A204.1 (cell line): ENCODE results near the gene TMEM184C.
A peak's percentile ranks its signal among the peaks of the same experiment; 100 is the strongest.

Source experiments
- FAIRE-seq: peaks from 2 replicates; lab custom pipeline; 2012; peaks lifted over from hg19 to GRCh38; lab: Jason Lieb, UNC

TMEM184C gene

DNA sequence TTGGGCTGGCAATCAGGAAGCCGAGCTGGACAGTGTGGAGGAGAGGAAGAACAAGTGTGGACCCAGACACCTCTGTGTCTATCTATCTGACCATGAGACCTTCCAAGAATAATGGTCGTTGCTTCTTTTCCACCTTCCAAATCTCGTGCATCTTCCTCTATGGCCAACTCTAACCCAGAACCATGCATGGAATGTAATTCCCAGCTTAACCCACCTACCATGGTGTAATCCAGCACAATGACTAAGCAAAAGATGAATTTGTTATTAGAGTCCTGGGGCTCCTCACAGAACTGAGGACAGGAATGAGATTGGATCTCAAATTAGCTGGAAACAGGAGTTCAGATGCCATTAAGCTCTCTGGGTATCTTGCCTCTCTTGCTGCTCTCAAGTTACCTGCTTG lies 17.4 kb upstream of the TMEM184C start:
- FAIRE-seq = no peak

DNA sequence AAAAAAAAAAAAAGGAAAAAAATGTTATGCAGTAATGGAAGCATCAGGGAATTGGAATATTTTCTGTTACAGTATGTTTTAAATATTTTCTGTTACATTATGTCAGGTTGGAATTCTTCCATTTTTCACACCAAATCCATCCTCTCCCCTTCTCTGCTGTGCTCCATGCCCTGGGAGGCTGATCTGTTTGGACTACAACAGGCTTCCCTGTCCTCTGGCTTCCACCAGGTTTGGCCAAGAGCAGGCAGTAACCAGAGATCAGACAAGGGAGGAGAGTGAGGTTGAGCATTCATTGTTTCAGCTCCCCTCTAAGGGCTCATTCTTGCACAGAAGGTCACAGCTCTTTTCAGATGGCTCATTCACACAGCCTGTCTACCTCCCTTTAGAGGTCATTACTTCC lies 11.7 kb upstream of the TMEM184C start:
- no peak for FAIRE-seq

DNA sequence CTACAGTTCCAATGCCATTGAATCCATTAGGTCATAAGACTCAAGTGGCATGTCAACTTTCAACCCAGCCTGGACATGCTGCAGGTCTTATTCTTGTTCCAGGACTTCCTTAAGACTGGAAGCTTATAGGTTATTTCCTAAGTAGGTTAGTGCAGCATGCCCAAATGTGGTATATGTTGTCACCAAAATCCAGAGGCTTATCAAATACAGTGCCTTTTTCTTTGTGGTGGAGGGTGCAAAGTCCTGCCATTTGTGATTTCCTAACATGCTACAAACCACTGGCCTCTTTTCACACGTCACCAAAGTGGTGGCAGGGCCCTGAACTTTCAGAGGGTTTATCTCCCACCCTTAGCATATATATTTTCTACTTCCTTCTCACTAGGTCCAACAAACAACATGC lies 9.7 kb upstream of the TMEM184C start:
- no peak for FAIRE-seq

DNA sequence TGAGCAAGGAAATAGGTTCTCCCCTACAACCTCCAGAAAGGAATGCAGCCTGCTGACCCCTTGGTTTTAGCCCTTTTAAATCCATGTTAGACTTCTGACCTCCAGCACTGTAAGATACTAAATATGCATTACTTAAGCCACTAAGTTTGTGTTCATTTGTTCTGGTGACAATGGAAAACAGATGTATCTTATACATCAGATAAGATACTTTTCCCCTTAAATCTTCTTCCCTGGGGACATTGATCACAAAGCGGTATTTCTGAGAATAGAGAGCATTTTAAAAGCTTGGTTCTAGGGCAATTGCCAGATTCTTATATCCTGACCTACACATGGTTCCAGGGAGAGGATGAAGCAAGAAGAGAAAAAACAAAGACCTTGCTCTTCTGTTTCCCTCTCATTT lies 6.5 kb upstream of the TMEM184C start:
- no peak for FAIRE-seq

DNA sequence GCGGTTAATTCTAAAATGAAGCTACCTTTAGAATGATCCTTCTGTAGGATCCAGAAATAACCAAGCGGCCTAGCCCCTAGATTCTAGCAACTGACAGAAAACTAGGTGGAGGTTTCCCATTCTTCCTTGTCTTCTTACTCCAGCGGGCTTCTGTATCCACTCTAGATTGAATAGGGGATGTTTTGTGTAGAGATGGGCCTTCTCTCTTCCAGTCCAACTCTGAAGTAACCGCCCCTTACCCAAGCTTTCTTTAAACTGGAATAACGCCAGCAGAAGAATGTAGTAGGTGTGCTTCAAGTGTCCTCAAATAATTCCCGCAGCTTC lies 386 bp upstream of the TMEM184C start:
- FAIRE-seq = no peak

DNA sequence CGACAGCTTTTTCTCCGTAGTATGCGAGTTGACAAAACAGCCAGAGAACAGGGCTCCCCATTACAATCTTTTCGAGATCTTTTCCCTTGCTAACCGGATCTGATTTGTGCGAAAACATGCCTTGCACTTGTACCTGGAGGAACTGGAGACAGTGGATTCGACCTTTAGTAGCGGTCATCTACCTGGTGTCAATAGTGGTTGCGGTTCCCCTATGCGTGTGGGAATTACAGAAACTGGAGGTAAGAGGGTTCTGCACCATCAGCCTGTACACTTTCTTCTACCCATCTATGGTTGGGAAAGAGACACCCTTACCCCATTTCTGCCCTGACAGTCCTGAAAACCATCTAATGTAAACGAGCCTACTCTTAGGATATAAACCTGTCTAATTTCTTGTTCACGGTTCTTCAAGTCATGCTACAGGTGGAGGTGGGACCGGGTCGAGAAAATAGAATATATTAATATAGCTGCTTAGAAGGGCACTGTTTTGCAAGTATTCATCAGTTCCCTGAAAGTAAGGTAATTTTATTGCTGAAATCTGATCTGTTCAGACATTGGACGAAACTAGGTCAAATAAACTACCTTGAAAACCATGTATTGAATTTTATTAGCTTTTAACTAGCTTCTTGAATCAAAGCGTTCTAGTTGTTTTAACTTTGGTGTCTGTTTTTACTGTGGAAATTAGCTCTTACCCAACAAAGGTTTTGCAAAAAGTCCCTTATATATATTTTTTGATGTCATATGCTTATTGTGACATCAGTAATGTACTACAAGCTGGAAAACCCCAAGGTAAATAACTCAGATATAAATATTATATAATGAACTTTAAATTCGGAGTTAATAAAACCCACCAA lies 869 bp downstream of the TMEM184C start:
- FAIRE-seq = no peak

DNA sequence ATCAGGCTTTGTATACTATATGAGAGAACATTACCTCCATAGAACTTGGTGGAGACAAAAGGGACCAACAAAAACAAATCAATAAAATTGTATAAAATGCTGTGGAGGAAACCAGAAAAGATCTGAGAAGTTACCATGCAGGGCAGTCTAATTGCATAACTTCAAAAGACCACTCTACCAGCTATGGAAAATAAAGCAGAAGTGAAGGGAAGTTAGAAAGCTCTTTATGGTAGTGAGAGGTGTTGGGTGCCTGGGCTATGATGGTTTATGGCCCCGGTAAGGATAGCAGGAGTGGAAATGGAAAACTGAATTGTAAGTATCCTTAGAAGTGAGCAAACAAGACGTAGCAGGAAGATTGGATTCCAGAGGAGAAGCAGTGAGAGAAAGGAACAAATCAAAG lies 3.1 kb downstream of the TMEM184C start:
- FAIRE-seq = no peak

DNA sequence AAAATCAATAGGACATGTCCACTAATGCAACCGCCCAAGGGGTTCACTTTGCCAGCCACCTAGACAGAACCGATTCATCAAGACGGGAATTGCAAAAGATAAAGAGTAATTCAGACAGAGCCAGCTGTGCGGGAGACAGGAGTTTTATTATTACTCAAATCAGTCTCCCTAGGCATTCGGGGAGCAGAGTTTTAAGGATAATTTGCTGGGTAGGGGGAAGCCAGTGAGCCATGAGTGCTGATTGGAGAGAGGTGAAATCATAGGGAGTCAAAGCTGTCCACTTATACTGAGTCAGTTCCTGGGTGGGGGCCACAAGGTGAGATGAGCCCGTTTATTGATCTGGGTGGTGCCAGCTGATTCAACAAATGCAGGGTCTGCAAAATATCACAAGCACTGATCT lies 8.5 kb downstream of the TMEM184C start:
- FAIRE-seq = no peak

DNA sequence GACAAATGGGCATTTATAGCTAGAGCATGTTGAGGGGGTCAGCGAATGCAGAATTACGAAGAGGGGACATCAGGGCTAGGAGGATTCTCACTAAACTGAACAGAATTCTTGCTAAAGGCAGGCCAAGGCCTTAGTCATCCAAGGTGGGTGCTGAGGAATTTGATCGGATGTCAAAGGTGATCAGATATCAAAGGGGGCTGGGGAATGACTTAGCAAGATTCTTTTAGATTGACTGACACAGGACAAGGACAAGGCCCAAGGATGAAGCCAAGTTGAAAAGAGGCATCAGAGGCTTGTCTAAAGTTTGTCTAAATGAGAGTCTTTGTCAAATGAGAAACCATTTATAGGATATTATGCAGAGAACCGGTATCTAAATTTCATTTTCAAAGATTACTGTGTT lies 9.7 kb downstream of the TMEM184C start:
- FAIRE-seq = no peak

DNA sequence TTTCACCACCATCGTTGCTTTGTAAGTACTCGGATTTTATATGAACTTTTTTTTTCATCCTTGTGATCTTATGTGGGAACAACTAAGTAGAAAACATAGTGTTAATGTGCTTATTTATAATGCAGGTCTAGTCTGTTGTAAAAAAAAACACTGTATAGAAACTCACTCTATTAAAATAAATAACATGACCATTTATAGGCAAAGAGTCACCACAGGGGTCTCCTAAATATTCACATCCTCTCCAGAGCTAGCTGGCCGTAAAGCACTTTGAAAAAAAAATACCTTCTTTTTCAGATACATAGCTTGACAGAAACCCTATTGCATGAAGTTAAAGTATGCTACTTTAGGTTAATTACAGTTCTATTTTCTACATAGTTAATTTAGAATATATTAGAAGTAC lies 11.2 kb downstream of the TMEM184C start:
- no peak for FAIRE-seq

DNA sequence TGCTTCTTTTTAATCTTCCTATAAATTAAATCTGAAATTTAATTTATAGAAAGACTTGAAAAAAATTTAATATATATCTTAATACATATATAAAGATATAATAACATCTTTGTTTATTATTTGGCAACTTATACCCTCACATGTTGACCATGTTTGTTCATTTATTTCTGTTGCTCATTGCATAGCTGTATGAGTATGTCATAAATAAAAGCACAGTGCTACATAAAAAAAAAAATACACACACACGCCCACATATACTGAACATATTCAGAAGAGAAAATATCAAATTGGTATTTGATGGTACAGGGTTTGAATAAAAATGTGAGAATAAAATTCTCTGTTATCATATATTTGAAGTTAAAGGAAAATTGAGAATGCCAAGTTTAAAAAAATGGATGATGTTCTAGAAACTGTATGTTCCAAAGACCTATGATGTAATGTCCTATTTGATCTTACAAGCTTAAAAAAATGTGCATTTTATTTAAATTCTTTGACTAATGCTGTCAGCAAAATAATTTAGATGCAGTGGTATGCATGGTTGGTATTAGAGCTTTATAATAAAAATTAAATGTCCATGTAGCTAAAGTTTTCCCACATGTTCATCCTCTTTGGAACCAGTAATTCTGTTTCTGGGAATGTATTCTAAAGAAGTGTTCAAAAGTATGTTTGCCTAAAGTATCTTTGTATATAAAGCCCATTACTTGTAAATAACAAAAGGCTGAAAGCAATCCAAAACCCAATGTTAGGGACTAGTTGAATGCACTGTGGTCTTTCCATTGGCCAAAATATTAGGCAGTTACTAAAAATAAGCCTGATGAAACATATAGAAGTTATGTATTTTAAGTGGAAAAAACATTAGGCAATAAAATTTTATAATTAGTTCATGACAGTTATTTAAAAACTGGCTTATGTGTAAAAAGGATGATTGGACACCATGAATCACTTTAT lies 12.9 kb downstream of the TMEM184C start:
- FAIRE-seq = peak; percentile 53

DNA sequence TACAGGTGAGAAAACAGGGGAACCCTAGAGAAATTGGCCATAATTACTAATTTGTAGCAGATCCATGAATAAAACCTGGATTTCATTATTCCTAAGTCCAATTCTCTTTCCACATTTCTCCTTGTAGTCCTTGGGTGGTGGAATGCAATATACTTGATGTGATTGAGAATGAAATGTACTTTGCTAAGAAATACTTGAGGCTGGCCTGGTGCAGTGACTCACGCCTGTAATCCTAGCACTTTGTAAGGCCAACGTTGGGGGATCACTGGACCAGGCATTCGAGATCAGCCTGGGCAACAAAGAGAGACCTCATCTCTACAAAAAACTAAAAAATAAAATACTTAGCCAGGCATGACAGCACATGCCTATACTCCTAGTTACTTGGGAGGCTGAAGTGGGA lies 15.9 kb downstream of the TMEM184C start:
- no peak for FAIRE-seq

DNA sequence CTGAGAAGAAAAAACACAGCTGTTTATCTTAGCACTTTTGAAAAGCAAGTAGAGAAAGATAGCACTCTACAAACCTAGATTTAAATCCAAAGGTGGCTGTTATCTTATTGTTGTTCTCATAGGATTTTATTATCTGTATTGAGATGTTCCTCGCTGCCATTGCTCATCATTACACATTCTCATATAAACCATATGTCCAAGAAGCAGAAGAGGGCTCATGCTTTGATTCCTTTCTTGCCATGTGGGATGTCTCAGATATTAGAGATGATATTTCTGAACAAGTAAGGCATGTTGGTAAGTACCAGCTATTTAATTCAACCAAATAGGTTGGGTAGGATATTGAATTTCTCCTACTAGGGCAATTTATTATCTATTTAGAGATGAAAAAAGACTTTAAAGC lies 16.4 kb downstream of the TMEM184C start:
- FAIRE-seq = no peak

DNA sequence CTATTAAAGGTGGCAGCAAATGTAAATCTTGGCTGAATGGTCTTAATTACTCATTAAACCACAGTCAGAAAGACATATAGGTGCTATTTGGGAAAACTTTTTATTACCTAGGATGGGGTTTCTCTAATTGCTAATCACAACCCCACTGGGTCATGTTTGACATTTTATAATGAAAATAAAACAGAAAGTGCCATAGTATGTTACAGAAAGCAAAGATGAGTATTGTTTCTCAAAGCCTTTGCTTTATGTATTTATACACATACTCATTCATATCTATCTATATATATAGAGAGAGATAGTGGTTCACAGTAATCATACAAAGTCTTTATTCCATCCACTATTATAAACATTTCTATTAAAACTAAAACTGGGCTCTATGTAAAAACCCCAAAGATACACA lies 18.2 kb downstream of the TMEM184C start:
- no peak for FAIRE-seq

DNA sequence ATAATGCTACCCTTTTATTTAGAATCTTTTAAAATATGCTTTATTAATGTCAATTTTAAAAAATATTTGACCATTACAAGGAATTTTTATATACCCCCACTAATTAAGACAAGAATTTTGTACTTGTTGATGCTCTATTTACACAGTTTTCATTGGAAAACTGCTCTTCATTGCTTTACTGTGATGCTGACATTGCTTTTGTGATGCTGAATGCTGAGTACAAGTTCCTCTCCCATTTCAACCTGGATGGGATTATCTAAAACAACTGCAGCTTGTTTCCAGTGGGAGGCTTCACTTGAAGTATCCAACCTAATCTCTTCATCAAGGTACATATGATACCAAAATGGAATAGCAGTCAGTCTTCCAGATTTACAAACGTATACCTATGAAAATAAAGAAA lies 21.2 kb downstream of the TMEM184C start:
- FAIRE-seq = no peak

DNA sequence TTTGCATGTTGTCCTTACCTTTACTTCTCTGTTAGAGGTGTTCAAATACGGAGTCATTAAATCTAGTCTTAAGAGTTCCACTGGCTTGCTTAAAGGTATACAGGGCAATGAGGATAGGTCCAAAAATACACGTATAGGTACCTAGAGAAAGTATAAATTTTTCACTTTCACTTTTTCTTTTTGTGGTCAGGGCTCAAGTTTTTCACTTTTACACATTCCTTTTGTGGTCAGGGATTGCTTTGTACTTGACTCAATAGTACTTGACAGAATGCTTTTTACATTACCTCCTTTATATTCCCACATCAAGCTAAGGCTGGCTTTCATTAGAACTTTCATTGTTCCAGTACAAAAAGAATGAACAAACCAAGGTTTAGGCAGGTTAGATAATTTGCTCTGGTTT lies 21.7 kb downstream of the TMEM184C start:
- FAIRE-seq = no peak

DNA sequence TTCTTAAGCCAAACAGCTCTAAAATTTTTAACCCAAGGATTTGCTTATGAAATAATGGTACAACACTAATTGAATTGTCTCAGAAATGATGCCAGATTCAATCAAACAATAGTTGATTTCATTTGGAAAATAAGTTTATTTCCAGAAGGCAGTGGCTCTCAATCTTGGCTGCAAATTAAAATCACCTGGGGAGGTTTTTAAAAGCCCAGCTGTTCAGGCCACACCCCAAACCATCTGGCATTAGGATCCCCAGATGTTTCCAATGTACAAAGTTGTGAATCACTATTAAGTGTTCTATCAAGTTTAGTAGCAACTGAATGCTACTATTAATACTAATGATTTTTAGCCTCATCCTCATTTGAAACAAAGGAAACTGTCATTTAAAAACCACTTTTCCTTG lies 22.2 kb downstream of the TMEM184C start:
- FAIRE-seq = no peak

DNA sequence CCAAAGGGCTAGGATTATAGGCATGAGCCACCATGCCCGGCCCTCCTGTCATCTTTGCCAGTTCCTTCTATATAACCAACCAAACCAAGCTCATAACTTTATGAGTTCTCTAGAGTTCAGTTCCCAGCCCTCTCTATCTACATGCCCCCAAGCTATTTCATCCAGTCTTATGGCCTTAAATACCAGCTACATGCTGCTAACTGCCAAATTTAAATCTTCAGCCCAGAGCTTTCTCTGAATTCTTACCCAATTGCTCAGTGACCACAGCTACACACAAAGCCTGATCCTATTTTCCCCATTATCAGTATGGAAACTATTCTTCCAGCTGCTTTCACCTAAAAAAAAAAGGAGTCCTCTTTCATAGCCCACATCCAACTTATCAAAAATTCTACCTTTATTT lies 23.1 kb downstream of the TMEM184C start:
- FAIRE-seq = no peak

DNA sequence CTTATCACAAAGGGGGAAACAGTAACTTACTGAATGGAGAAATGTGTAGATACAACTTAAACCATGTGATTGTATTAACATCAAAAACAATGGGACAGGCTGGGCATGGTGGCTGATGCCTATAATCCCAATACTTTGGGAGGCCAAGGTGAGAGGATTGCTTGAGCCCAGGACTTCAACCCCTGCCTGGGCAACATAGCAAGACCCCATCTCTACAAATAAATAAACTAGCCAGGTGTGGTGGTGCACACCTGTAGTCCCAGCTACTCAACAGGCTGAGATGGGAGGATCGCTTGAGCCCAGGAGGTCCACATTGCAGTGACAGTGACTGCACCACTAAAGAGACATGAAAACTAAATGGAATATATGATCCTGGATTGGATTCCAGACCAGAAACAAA lies 26.4 kb downstream of the TMEM184C start:
- FAIRE-seq = no peak

DNA sequence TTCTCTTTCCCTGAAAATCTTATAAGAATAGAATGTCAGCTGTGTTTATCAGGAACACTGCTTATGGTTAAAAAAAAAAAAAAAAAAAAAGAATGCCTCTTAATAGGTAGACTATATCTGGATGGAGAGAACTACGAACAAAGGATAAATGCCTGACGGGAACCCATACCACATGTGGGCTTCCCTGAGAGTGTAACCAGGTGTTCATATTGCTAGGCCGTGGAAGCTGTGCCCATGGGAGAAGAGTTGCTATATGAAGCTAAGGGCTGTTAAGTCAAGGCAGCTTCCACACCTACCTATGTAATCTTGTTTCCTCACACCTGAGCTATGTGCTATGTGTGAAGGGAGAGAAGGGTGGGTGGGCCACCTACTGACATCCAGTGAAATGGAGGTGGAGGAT lies 27.3 kb downstream of the TMEM184C start:
- no peak for FAIRE-seq

DNA sequence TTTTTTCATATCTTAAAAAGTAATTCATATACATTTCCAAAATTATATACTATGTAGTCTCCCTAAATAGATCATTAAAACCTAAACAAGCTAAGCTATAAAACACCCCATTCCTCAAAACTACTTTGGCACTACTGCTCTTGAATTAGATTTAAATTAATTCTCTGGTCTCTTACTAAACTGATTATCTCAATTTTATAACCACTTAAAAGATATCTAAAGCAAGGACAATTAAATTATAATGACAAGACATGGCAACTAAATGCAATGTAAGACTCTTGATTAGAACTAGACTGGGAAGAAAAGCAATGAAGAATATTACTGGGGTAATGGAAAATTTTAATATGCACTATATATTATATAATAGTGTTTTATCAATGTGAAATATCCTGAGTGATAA lies 27.9 kb downstream of the TMEM184C start:
- FAIRE-seq = peak; percentile 3

DNA sequence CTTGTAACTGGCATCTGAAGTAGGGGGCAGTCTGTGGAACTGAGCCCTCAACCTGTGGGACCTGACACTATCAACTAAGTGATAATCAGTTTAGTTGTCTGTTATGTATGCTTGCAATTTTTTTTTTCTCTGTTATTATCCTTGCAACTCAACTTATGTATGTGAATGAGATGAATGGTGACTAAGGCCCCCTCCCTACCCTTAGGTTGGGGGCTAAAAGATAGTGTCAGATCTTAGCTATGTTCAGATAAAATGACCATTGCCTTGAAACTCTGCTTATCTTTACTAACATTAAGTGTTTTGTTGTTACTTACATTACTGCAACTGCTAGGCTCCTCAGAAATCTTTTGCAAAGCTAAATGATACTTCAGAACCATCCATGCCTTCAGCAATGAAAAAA lies 31.5 kb downstream of the TMEM184C start:
- no peak for FAIRE-seq

DNA sequence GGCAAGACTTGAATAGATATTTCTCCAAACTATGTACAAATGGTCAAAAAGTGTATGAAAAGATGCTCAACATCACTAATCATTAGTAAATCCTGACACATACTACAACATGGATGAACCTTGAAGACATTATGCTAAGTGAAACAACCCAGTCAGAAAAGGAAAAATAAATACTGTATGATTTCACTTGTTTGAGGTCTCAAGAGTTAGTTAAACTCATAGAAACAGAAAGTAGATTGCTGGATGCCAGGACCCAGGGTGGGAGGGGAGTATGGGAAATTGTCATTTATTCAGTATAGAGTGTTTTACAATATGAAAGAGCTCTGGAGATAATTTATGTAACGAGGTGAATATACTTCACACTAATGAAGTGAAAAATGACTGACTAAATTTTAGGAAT lies 34.4 kb downstream of the TMEM184C start:
- no peak for FAIRE-seq

DNA sequence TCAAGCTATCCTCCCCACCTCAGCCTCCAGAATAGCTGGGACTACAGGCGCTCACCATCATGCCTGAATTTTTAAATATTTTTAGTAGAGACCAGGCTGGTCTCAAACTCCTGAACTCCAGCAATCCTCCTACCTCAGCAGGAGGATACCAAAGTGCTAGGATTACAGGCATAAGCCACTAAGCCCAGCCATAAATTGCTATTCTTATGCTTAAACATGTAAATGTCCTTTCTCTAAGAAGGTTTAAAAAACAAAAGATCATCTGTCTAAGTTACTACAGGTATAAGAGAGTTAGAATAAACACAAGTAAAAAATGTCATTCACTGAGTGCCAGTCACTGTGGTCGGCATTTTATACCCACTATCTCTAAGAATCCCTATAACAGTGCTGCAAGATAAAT lies 38.4 kb downstream of the TMEM184C start:
- no peak for FAIRE-seq
